ENCODE results near the gene ACKR2. TPM values are rescaled to one million over a fixed set of nuclear protein-coding genes. Genes with fewer than 3 reads are reported as not detected.

The ACKR2 gene
- total and polyA plus RNA-seq, 2 of the 13 experiments (the other 11 are each of a cell fraction or from before 2014, with no cell fraction given), result 1.1 to 1.9 TPM

DNA sequence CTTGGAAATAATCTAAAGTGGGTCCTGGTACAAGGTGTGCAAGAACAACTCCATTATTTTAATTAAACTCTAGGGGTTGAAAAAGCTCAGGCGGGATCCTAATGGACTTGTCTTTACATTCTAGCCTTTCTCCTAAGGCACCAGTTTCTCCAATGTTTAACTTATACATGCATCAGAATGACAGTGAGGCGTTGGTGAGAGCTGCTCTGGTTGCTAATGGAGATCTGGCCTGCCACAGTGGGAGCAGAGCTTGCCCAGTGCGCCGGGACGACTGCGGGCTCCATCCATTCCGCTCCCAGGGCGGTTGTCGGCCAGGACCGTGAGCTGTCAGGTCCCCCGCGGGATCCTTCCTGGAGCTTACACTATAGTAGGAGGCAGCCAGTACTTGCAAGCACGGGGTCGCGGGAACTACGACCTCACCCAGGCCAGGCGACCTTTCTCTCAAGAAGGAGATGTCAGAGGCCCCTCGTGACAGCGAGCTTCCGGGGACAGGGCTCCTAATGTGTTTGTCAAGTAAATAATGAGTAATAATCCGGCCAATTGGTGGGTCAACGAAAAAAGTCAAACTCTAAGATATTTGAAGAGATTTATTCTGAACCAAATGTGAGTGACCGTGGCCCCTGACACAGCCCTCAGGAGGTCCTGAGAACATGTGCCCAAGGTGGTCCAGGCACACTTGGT lies 4.0 kb upstream of the ACKR2 start (continued):
- TF ChIP-seq KDM1A (CRISPR knock-in tag; IDR thresholded peaks at IDR 0.05) (no peak), NR1H2 (CRISPR knock-in tag; IDR thresholded peaks at IDR 0.05; ENCODE audit: borderline replicate concordance, low read depth) (no peak), ZNF441 (CRISPR knock-in tag; IDR thresholded peaks at IDR 0.05; ENCODE audit: borderline replicate concordance) (peak; percentile 68; the same call in 1 of the 2 replicates), ZNF577 (CRISPR knock-in tag; IDR thresholded peaks at IDR 0.05; ENCODE audit: borderline replicate concordance, low read depth) (no peak)
- TF ChIP-seq, protein P1, sequence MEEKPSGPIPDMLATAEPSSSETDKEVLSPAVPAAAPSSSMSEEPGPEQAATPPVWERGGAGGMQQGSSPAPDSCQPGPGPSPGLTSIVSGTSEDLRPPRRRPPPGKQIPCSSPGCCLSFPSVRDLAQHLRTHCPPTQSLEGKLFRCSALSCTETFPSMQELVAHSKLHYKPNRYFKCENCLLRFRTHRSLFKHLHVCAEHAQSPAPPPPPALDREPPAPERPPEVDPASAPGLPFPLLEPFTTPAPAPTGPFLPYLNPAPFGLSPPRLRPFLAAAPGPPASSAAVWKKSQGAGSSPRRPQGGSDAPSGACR (CRISPR knock-in tag; IDR thresholded peaks at IDR 0.05), result no peak
- TF ChIP-seq, protein P2, sequence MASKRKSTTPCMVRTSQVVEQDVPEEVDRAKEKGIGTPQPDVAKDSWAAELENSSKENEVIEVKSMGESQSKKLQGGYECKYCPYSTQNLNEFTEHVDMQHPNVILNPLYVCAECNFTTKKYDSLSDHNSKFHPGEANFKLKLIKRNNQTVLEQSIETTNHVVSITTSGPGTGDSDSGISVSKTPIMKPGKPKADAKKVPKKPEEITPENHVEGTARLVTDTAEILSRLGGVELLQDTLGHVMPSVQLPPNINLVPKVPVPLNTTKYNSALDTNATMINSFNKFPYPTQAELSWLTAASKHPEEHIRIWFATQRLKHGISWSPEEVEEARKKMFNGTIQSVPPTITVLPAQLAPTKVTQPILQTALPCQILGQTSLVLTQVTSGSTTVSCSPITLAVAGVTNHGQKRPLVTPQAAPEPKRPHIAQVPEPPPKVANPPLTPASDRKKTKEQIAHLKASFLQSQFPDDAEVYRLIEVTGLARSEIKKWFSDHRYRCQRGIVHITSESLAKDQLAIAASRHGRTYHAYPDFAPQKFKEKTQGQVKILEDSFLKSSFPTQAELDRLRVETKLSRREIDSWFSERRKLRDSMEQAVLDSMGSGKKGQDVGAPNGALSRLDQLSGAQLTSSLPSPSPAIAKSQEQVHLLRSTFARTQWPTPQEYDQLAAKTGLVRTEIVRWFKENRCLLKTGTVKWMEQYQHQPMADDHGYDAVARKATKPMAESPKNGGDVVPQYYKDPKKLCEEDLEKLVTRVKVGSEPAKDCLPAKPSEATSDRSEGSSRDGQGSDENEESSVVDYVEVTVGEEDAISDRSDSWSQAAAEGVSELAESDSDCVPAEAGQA (IDR thresholded peaks at IDR 0.05; ENCODE audit: low read depth), result no peak
- TF ChIP-seq, protein P2 (CRISPR knock-in tag; IDR thresholded peaks at IDR 0.05; ENCODE audit: borderline replicate concordance), result no peak
- TF ChIP-seq, protein P3, sequence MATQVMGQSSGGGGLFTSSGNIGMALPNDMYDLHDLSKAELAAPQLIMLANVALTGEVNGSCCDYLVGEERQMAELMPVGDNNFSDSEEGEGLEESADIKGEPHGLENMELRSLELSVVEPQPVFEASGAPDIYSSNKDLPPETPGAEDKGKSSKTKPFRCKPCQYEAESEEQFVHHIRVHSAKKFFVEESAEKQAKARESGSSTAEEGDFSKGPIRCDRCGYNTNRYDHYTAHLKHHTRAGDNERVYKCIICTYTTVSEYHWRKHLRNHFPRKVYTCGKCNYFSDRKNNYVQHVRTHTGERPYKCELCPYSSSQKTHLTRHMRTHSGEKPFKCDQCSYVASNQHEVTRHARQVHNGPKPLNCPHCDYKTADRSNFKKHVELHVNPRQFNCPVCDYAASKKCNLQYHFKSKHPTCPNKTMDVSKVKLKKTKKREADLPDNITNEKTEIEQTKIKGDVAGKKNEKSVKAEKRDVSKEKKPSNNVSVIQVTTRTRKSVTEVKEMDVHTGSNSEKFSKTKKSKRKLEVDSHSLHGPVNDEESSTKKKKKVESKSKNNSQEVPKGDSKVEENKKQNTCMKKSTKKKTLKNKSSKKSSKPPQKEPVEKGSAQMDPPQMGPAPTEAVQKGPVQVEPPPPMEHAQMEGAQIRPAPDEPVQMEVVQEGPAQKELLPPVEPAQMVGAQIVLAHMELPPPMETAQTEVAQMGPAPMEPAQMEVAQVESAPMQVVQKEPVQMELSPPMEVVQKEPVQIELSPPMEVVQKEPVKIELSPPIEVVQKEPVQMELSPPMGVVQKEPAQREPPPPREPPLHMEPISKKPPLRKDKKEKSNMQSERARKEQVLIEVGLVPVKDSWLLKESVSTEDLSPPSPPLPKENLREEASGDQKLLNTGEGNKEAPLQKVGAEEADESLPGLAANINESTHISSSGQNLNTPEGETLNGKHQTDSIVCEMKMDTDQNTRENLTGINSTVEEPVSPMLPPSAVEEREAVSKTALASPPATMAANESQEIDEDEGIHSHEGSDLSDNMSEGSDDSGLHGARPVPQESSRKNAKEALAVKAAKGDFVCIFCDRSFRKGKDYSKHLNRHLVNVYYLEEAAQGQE (IDR thresholded peaks at IDR 0.05; ENCODE audit: borderline replicate concordance in 1 of 2, low read depth in 1 of 2, low read length in 2 of 2), result peak in 1 of 2 experiments; percentile 62; a peak in 1 of 4 replicates
- TF ChIP-seq, protein P4, sequence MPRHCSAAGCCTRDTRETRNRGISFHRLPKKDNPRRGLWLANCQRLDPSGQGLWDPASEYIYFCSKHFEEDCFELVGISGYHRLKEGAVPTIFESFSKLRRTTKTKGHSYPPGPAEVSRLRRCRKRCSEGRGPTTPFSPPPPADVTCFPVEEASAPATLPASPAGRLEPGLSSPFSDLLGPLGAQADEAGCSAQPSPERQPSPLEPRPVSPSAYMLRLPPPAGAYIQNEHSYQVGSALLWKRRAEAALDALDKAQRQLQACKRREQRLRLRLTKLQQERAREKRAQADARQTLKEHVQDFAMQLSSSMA (CRISPR knock-in tag; IDR thresholded peaks at IDR 0.05), result 0 out of 2 replicates have a peak, but pooled peaks have one; percentile 42
- TF ChIP-seq, protein P5, sequence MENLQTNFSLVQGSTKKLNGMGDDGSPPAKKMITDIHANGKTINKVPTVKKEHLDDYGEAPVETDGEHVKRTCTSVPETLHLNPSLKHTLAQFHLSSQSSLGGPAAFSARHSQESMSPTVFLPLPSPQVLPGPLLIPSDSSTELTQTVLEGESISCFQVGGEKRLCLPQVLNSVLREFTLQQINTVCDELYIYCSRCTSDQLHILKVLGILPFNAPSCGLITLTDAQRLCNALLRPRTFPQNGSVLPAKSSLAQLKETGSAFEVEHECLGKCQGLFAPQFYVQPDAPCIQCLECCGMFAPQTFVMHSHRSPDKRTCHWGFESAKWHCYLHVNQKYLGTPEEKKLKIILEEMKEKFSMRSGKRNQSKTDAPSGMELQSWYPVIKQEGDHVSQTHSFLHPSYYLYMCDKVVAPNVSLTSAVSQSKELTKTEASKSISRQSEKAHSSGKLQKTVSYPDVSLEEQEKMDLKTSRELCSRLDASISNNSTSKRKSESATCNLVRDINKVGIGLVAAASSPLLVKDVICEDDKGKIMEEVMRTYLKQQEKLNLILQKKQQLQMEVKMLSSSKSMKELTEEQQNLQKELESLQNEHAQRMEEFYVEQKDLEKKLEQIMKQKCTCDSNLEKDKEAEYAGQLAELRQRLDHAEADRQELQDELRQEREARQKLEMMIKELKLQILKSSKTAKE (CRISPR knock-in tag; IDR thresholded peaks at IDR 0.05; ENCODE audit: borderline replicate concordance), result no peak
